Measurements from ENCODE around the gene CNTNAP5. TPM values are rescaled to one million over a fixed set of nuclear protein-coding genes. Genes with fewer than 3 reads are reported as not detected.

Gene CNTNAP5
- total and polyA plus RNA-seq, 12 donors = 0.08 to 4.9 (median 0.96) TPM; not detected in 5

DNA sequence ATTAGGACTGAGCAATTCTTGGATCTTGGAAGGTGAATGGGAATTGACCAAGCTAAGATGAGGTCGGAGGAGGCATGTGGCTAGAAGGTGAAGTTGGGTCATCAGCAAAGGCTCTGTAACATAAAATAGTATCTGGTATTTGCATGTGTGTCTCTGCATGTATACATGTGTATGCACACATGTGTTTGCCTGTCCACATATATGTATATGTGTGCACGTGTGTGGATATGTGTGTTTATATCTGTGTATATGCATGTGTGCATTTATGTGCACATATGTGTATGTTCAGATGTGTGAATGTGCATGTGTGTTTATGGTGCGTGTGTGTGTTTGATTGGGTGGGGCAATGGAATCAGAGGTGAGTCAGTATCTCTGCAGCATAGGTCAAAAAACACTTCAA, 664.3 kb downstream of the CNTNAP5 start:
- Histone ChIP-seq H3K9me3 (replicated peaks in 1 of 3) (no peaks in the 10 kb centered on the region), H3K4me3 (no peak overlapping the region), H3K27me3 (no peaks in the 10 kb centered on the region), H3K27ac (no peak overlapping the region), H3K36me3 (replicated peaks in 1 of 2) (no peaks in the 10 kb centered on the region), H3K4me1 (replicated peaks in 1 of 2) (no peaks in the 10 kb centered on the region)
- intact Hi-C loops (cut with DNase I) = no loop called here
- TF ChIP-seq, protein P1, sequence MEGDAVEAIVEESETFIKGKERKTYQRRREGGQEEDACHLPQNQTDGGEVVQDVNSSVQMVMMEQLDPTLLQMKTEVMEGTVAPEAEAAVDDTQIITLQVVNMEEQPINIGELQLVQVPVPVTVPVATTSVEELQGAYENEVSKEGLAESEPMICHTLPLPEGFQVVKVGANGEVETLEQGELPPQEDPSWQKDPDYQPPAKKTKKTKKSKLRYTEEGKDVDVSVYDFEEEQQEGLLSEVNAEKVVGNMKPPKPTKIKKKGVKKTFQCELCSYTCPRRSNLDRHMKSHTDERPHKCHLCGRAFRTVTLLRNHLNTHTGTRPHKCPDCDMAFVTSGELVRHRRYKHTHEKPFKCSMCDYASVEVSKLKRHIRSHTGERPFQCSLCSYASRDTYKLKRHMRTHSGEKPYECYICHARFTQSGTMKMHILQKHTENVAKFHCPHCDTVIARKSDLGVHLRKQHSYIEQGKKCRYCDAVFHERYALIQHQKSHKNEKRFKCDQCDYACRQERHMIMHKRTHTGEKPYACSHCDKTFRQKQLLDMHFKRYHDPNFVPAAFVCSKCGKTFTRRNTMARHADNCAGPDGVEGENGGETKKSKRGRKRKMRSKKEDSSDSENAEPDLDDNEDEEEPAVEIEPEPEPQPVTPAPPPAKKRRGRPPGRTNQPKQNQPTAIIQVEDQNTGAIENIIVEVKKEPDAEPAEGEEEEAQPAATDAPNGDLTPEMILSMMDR (IDR thresholded peaks at IDR 0.05) = no peak
- no peak for TF ChIP-seq POLR2A (IDR thresholded peaks at IDR 0.05)
- no peak for DNase-seq
- 87 to 95% (median 89%) methylated on average over 3 of the region's 3 CpGs for WGBS, 4 donors

DNA sequence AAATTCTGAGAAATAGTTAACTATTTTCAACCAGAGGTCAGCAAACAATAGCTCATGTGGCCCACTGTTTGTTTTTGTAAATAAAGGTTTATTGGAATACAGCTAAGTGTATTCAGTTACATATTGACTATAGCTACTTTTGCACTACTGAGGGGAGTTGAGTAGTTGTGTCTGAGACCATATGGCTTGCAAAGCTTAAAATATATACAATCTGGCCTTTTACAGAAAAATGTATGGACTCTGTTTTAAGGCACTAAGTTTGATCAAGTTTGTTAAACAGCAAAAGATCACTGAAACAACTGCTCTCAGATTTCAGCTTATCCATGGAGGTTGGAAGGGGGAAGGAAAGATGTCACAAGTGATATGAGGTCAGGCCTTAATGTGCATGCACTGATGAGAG, 667.1 kb downstream of the CNTNAP5 start:
- TF ChIP-seq, protein P1 (IDR thresholded peaks at IDR 0.05) = no peak
- no peak for TF ChIP-seq POLR2A (IDR thresholded peaks at IDR 0.05)
- no peak overlapping the region for H3K27ac ChIP-seq
- H3K36me3 ChIP-seq (replicated peaks in 1 of 2) = no peaks in the 10 kb centered on the region
- no peaks in the 10 kb centered on the region for H3K9me3 ChIP-seq (replicated peaks in 1 of 3)
- no peaks in the 10 kb centered on the region for H3K27me3 ChIP-seq
- intact Hi-C loops (cut with DNase I) = no loop called here
- H3K4me1 ChIP-seq (replicated peaks in 1 of 2) = no peaks in the 10 kb centered on the region
- no peak overlapping the region for H3K4me3 ChIP-seq
- DNase-seq = no peak

GRCh38 chr2:124692707-124693106, 667.6 kb downstream of the CNTNAP5 start:
- Histone ChIP-seq H3K36me3 (replicated peaks in 1 of 2) (no peaks in the 10 kb centered on the region), H3K4me3 (no peak overlapping the region), H3K9me3 (replicated peaks in 1 of 3) (no peaks in the 10 kb centered on the region), H3K4me1 (replicated peaks in 1 of 2) (no peaks in the 10 kb centered on the region), H3K27ac (no peak overlapping the region), H3K27me3 (no peaks in the 10 kb centered on the region)
- 66 to 87% (median 82%) methylated on average over 1 of the region's 1 CpG for WGBS, 4 donors
- intact Hi-C loops (cut with DNase I) = no loop called here
- TF ChIP-seq, protein P1 (IDR thresholded peaks at IDR 0.05) = no peak
- no peak for DNase-seq

DNA sequence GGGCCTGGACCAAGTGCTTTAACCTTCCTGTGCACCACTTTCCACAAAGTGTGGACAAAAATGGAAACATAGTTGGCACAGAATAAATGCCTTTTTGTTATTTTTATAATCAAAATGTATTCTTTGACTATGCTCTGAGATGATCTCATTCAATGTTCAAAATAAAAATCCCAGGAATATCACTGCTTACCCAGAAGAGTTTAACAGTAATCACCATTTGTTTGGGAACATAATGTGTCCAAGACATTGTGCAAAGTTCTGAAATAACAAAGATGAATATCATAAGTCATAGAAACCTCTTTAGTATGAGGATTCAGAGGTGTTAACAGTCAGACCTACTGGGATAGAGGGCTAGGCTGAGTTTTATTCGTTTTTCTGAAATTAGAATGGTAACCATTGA, 668.1 kb downstream of the CNTNAP5 start:
- no peaks in the 10 kb centered on the region for H3K4me1 ChIP-seq (replicated peaks in 1 of 2)
- H3K9me3 ChIP-seq (replicated peaks in 1 of 3) = no peaks in the 10 kb centered on the region
- no peak for DNase-seq
- no peak overlapping the region for H3K4me3 ChIP-seq
- intact Hi-C loops (cut with DNase I) = no loop called here
- TF ChIP-seq, protein P1 (IDR thresholded peaks at IDR 0.05) = no peak
- no peak overlapping the region for H3K27ac ChIP-seq
- 50 to 68% (median 56%) methylated on average over 1 of the region's 1 CpG for WGBS, 4 donors
- no peaks in the 10 kb centered on the region for H3K27me3 ChIP-seq
- no peaks in the 10 kb centered on the region for H3K36me3 ChIP-seq (replicated peaks in 1 of 2)
